Measurements from ENCODE around the gene LRP1B.

Gene LRP1B

GRCh38 chr2:140687825-140688224 lies 1443.0 kb downstream of the LRP1B start:
- TF ChIP-seq FOXP2 (optimal IDR thresholded peaks at IDR 0.05; ENCODE audit: borderline replicate concordance, extremely low read depth, extremely low read length, insufficient read depth), result no peak
- TF ChIP-seq REST (IDR thresholded peaks at IDR 0.05; ENCODE audit: insufficient read depth in 1 of 2, low read depth in 2 of 2, low read length in 2 of 2), result no peak
- TF ChIP-seq TAF1 (IDR thresholded peaks at IDR 0.05; ENCODE audit: borderline replicate concordance, insufficient read depth, low read length), result no peak
- no peak for TF ChIP-seq SIN3A (IDR thresholded peaks at IDR 0.05; ENCODE audit: borderline replicate concordance, insufficient read depth, low read length)

GRCh38 chr2:140683658-140684057 lies 1447.2 kb downstream of the LRP1B start:
- TF ChIP-seq SIN3A (IDR thresholded peaks at IDR 0.05; ENCODE audit: borderline replicate concordance, insufficient read depth, low read length) (no peak), TAF1 (IDR thresholded peaks at IDR 0.05; ENCODE audit: borderline replicate concordance, insufficient read depth, low read length) (no peak), REST (IDR thresholded peaks at IDR 0.05; ENCODE audit: insufficient read depth in 1 of 2, low read depth in 2 of 2, low read length in 2 of 2) (no peak), POLR2AphosphoS5 (IDR thresholded peaks at IDR 0.05; ENCODE audit: low read depth, low read length) (no peak), FOXP2 (optimal IDR thresholded peaks at IDR 0.05; ENCODE audit: borderline replicate concordance, extremely low read depth, extremely low read length, insufficient read depth) (no peak)

- no peak for TF ChIP-seq FOXP2 (optimal IDR thresholded peaks at IDR 0.05; ENCODE audit: borderline replicate concordance, extremely low read depth, extremely low read length, insufficient read depth)
- no peak for TF ChIP-seq REST (IDR thresholded peaks at IDR 0.05; ENCODE audit: insufficient read depth in 1 of 2, low read depth in 2 of 2, low read length in 2 of 2)
- no peak for TF ChIP-seq POLR2AphosphoS5 (IDR thresholded peaks at IDR 0.05; ENCODE audit: low read depth, low read length)
- no peak for TF ChIP-seq SIN3A (IDR thresholded peaks at IDR 0.05; ENCODE audit: borderline replicate concordance, insufficient read depth, low read length)
- no peak for TF ChIP-seq TAF1 (IDR thresholded peaks at IDR 0.05; ENCODE audit: borderline replicate concordance, insufficient read depth, low read length)
Observed at GRCh38 chr2:140680862-140681261, 1450.0 kb downstream of the LRP1B start.

GRCh38 chr2:140679752-140680151 lies 1451.1 kb downstream of the LRP1B start:
- no peak for TF ChIP-seq TAF1 (IDR thresholded peaks at IDR 0.05; ENCODE audit: borderline replicate concordance, insufficient read depth, low read length)
- TF ChIP-seq SIN3A (IDR thresholded peaks at IDR 0.05; ENCODE audit: borderline replicate concordance, insufficient read depth, low read length), result no peak
- no peak for TF ChIP-seq REST (IDR thresholded peaks at IDR 0.05; ENCODE audit: insufficient read depth in 1 of 2, low read depth in 2 of 2, low read length in 2 of 2)

- TF ChIP-seq POLR2AphosphoS5 (IDR thresholded peaks at IDR 0.05; ENCODE audit: low read depth, low read length) (no peak), TAF1 (IDR thresholded peaks at IDR 0.05; ENCODE audit: borderline replicate concordance, insufficient read depth, low read length) (no peak), REST (IDR thresholded peaks at IDR 0.05; ENCODE audit: insufficient read depth in 1 of 2, low read depth in 2 of 2, low read length in 2 of 2) (no peak), FOXP2 (optimal IDR thresholded peaks at IDR 0.05; ENCODE audit: borderline replicate concordance, extremely low read depth, extremely low read length, insufficient read depth) (no peak), SIN3A (IDR thresholded peaks at IDR 0.05; ENCODE audit: borderline replicate concordance, insufficient read depth, low read length) (no peak)
Observed at GRCh38 chr2:140669911-140670310, 1460.9 kb downstream of the LRP1B start.

Measured in PFSK-1 (cell line).